HG03354 (cell line): ENCODE data around the gene TP53TG3D.
"Not testable (repeated sequence)": the region's sequence is repeated elsewhere in the genome, so short reads cannot be mapped to it uniquely, and the experiment has no call there.

Source experiments
- ATAC-seq: cut with Tn5 transposase; IDR thresholded peaks from one replicate; pipeline ENCODE4 v1.9.1; 2021; ENCODE audit warnings: mild to moderate bottlenecking; ENCODE audit not compliant: unreplicated experiment, poor library complexity, severe bottlenecking

The TP53TG3D gene, protein sequence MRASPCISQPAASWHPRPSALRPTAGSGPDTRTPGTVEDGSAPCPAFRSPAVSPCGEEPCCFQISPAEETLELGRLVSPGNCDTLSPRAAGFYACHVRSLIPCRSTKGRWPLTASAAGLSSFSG

DNA sequence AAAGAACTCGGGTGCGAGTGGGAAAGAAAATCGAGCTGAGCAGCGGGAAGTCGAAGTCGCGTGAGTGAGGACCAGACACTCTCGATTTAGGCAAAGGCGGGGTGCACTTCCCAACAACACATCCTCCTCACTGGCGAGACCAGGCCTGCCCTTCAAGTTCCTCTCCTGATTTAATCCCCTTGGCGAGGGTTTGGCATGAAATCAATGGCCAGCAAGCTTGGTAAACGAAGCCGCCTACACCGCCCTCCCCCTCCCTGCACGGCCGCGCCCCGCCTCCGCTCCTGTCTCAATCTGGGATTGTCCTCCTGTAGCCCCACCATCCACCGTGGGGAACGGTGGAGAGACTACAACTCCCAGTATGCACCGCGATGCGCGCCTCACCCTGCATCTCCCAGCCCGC is at the start of gene TP53TG3D:
TP53TG3D (plus strand) TSS at position 301 of the 400 bp plus-strand sequence; CDS start at position 369, 68 bp downstream.
- not testable (repeated sequence) for ATAC-seq

GRCh38 chr16:32253507-32253906 is 421 bp downstream of the TP53TG3D start:
- not testable (repeated sequence) for ATAC-seq

GRCh38 chr16:32261526-32261925 is 8.4 kb downstream of the TP53TG3D start:
- not testable (repeated sequence) for ATAC-seq

- ATAC-seq: not testable (repeated sequence)
Observed at GRCh38 chr16:32263552-32263951, 10.5 kb downstream of the TP53TG3D start.

- ATAC-seq: not testable (repeated sequence)
Observed at GRCh38 chr16:32281910-32282309, 28.8 kb downstream of the TP53TG3D start.

DNA sequence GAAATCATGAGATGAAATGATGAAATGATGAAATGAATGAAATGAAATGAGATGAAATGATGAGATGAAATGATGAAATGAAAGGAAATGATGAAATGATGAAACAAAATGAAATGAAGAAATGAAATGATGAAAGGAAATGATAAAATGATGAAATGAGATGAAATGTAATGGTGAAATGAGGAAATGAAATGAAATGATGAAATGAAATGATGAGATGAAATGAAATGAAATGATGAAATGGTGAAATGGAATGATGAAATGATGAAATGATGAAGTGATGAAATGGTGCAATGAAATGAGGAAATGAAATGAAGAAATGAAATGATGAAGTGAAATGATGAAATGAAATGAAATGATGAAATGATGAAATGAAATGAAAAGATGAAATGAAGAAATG is 29.9 kb downstream of the TP53TG3D start:
- not testable (repeated sequence) for ATAC-seq

DNA sequence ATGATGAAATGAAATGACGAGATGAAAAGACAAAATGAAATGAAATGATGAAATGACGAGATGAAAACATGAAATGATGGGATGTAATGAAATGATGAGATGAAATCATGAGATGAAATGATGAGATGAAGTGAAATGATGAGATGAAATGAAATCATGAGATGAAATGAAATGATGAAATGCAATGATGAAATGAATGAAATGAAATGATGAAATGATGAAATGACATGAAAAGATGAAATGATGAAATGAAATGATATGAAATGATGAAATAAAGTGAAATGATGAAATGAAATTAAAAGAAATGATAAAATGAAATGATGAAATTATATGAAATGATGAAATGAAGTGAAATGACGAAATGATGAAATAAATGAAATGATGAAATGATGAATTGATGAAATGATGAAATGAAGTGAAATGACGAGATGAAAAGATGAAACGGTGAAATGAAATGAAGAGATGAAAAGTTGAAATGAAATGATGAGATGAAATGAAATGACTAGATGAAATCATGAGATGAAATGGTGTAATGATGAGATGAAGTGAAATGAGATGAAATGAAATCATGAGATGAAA is 30.9 kb downstream of the TP53TG3D start:
- ATAC-seq: not testable (repeated sequence)

GRCh38 chr16:32284800-32285796 is 32.0 kb downstream of the TP53TG3D start:
- ATAC-seq: not testable (repeated sequence)

DNA sequence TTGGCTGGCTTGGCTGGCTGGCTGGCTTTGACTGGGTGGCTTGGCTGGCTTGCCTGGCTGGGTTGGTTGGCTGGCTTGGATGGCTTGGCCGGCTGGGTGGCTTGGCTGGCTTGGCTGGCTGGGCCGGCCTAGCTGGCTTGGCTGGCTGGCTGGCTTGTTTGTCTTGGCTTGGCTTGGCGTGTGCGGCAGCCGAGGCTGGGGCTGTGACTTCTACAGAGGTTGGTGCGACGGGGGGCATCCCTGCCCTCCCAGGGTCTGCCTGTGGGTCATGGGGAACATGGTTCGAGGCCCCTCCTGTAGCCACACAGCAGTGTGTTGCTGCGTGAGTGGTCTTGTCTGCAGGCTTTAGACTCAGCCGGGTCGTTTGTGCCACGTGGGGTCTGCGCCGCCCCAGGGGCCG is 33.1 kb downstream of the TP53TG3D start:
- not testable (repeated sequence) for ATAC-seq

DNA sequence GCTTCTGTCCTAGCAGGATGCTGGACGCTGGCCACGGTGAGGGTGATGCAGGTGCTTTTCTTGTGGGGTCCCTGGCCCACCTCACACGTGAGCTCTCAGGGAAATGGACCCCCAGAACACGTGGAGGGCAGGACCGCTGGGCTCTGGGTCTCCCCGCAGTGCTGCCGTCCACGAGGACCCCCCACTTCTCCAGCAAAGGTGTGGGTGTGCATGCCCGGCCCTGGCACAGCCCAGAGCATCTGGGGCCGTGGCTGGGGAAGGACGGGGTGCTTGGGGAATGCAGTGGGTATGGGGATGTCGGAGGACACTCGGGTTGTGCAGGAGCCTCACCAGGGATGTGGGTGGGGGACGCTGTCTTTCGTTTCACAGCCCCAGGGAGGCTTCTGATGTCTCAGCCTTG is 34.7 kb downstream of the TP53TG3D start:
- ATAC-seq: not testable (repeated sequence)

- ATAC-seq: not testable (repeated sequence)
Observed at GRCh38 chr16:32289197-32289596, 36.1 kb downstream of the TP53TG3D start.

- not testable (repeated sequence) for ATAC-seq
Observed at GRCh38 chr16:32302776-32303175, 49.7 kb downstream of the TP53TG3D start.
